K562 (cell line): ENCODE measurements around the gene GPR152. TPM values are rescaled to one million over a fixed set of nuclear protein-coding genes. Genes with fewer than 3 reads are reported as not detected.

Source experiments
- ATAC-seq: fragments of 200-7000 bp; cut with Tn5 transposase; 3 replicates; pipeline ENCODE4 v1.9.1; 2020; ENCODE audit warnings: moderate library complexity
- BruUV-seq: library from RNA; stranded (reverse); fragments of 400-500 nt; replicated peaks from 2 replicates; lab custom pipeline; 2021; lab: Mats Ljungman, UMichigan
- CTCF ChIA-PET: fragments of 300-600 bp; formaldehyde crosslinking; extraction: SDS; loops from one replicate; lab custom pipeline; 2021; ENCODE audit warnings: low intra/inter-chr PET ratio; lab: Yijun Ruan, JAX
- POLR2A ChIA-PET: fragments of 300-600, 350-650 bp; sonication (Branson Sonifier 250); formaldehyde crosslinking; extraction: SDS; loops from one replicate; lab custom pipeline; 2021; ENCODE audit warnings: antibody characterized with exemption, inconsistent platforms; lab: Yijun Ruan, JAX
- DNase-seq, 4 experiments: peaks; one replicate each; pipeline versions ENCODE4 v3.0.0 to v3.0.0-alpha.2; 2011 to 2018; ENCODE audit warnings: low spot score in 3 of 4, mixed read lengths in 3 of 4; ENCODE audit errors: extremely low read depth in 1 of 4
- FAIRE-seq: peaks from 2 replicates; lab custom pipeline; 2011; peaks lifted over from hg19 to GRCh38; lab: Jason Lieb, UNC
- H2AFZ ChIP-seq: 2 replicates; pipeline ENCODE4 v1.6.0; 2011; ENCODE audit warnings: low read depth, low read length, control low read depth, inconsistent platforms
- H3K27ac ChIP-seq: fragments of 200-600 bp; 3 replicates; pipeline ENCODE4 v1.8.0; 2011; ENCODE audit warnings: low read depth, mild to moderate bottlenecking, control low read depth, inconsistent platforms, low read length, moderate library complexity, mixed read lengths; ENCODE audit errors: extremely low read depth
- H3K27me3 ChIP-seq, 2 experiments: fragments of 300-600 bp in 1 of 2; 2 replicates in 1 of 2; 3 replicates in 1 of 2; pipeline versions ENCODE4 v1.6.0 to v1.8.0; 2011; ENCODE audit warnings: inconsistent platforms in 2 of 2, low read length in 2 of 2, mild to moderate bottlenecking in 1 of 2, mixed read lengths in 1 of 2, moderate library complexity in 1 of 2; ENCODE audit not compliant: control insufficient read depth in 2 of 2, insufficient read depth in 2 of 2
- H3K36me3 ChIP-seq: fragments of 300-600 bp; 3 replicates; pipeline ENCODE4 v1.8.0; 2011; ENCODE audit warnings: mild to moderate bottlenecking, low read length, inconsistent platforms; ENCODE audit not compliant: control insufficient read depth, insufficient read depth
- H3K4me1 ChIP-seq, 2 experiments: fragments of 200-600 bp in 1 of 2; replicated peaks in 1 of 2; 2 replicates in 1 of 2; 3 replicates in 1 of 2; pipeline versions ENCODE4 v1.5.1 to v1.8.0; 2011; ENCODE audit warnings: inconsistent platforms in 2 of 2, low read length in 2 of 2, mild to moderate bottlenecking in 1 of 2, mixed read lengths in 1 of 2, moderate library complexity in 1 of 2; ENCODE audit not compliant: control insufficient read depth in 2 of 2, insufficient read depth in 2 of 2
- H3K4me2 ChIP-seq: 2 replicates; pipeline ENCODE4 v1.6.1; 2011; ENCODE audit warnings: low read length, control low read depth, inconsistent platforms, mixed read lengths; ENCODE audit not compliant: insufficient read depth
- H3K4me3 ChIP-seq: fragments of 200-600 bp; sonication (generic), shearing (Covaris generic); 2 replicates; pipeline ENCODE4 v1.5.1; 2016; ENCODE audit warnings: control low read depth, inconsistent platforms
- H3K79me2 ChIP-seq: fragments of 200-600 bp; 3 replicates; pipeline ENCODE4 v1.8.0; 2011; ENCODE audit warnings: low read length, inconsistent platforms; ENCODE audit not compliant: control insufficient read depth, insufficient read depth
- H3K9ac ChIP-seq, 2 experiments: 2 replicates each; pipeline versions ENCODE4 v1.6.0 to v1.6.1; 2011; ENCODE audit warnings: low read depth in 2 of 2, low read length in 2 of 2, control low read depth in 1 of 2, inconsistent platforms in 1 of 2, mild to moderate bottlenecking in 1 of 2, mixed read lengths in 1 of 2; ENCODE audit not compliant: insufficient read depth in 1 of 2
- H3K9me1 ChIP-seq: one replicate; pipeline ENCODE4 v1.6.0; 2011; ENCODE audit warnings: inconsistent platforms, mild to moderate bottlenecking, low read length, moderate library complexity; ENCODE audit not compliant: control insufficient read depth, insufficient read depth
- H3K9me3 ChIP-seq: replicated peaks from 2 replicates; pipeline ENCODE4 v1.5.1; 2011; ENCODE audit warnings: low read depth, low read length, inconsistent platforms; ENCODE audit not compliant: control insufficient read depth, insufficient read depth
- H4K20me1 ChIP-seq: replicated peaks from 2 replicates; pipeline ENCODE4 v1.6.1; 2011; ENCODE audit warnings: low read length, inconsistent platforms, mixed read lengths; ENCODE audit not compliant: control insufficient read depth, insufficient read depth
- ARID2 ChIP-seq: fragments of 450-650 bp; IDR thresholded peaks from 2 replicates; pipeline ENCODE4 v1.6.1; 2017; ENCODE audit warnings: antibody characterized with exemption, mild to moderate bottlenecking
- CBFA2T2 ChIP-seq: fragments of 450-650 bp; conservative IDR thresholded peaks from 2 replicates; pipeline ENCODE4 v1.6.1; 2017; ENCODE audit warnings: mild to moderate bottlenecking
- DPF2 ChIP-seq: fragments of 450-650 bp; IDR thresholded peaks from 2 replicates; pipeline ENCODE4 v1.6.1; 2016
- ETV1 ChIP-seq: fragments of 450-650 bp; conservative IDR thresholded peaks from 2 replicates; pipeline ENCODE4 v1.6.1; 2016; ENCODE audit warnings: missing genetic modification characterization, control low read depth, low read depth, missing compliant biosample characterization
- KLF13 ChIP-seq: fragments of 450-650 bp; IDR thresholded peaks from 2 replicates; pipeline ENCODE4 v1.6.1; 2016; ENCODE audit warnings: missing genetic modification characterization, low read depth, mild to moderate bottlenecking, missing compliant biosample characterization, moderate library complexity, borderline replicate concordance
- PHB2 ChIP-seq: fragments of 450-650 bp; IDR thresholded peaks from 2 replicates; pipeline ENCODE4 v1.6.1; 2017; ENCODE audit warnings: low read depth
- PHTF2 ChIP-seq: fragments of 250-450 bp; sonication (Bioruptor Pico); IDR thresholded peaks from 2 replicates; pipeline ENCODE4 v1.5.0; 2021; ENCODE audit warnings: mild to moderate bottlenecking
- POU5F1 ChIP-seq: fragments of 150-350 bp; IDR thresholded peaks from 2 replicates; pipeline ENCODE4 v1.6.1; 2014; ENCODE audit warnings: borderline replicate concordance, low read length, low read depth, mild to moderate bottlenecking; ENCODE audit not compliant: partially characterized antibody
- TAL1 ChIP-seq: fragments of 450-650 bp; IDR thresholded peaks from 2 replicates; pipeline ENCODE4 v1.6.1; 2016; ENCODE audit warnings: mild to moderate bottlenecking
- TOE1 ChIP-seq, 2 experiments: fragments of 450-650 bp in 1 of 2; sonication (generic) in 1 of 2; formaldehyde crosslinking in 1 of 2; IDR thresholded peaks; 2 replicates each; pipeline versions ENCODE4 v1.7.1 to v1.8.0; 2016 to 2022; ENCODE audit warnings: borderline replicate concordance in 2 of 2, mild to moderate bottlenecking in 2 of 2, antibody characterized with exemption in 1 of 2, inconsistent platforms in 1 of 2, low read depth in 1 of 2, missing genetic modification reagents in 1 of 2, moderate library complexity in 1 of 2
- WHSC1 ChIP-seq: IDR thresholded peaks from one replicate; pipeline ENCODE4 v1.6.1; 2012; ENCODE audit warnings: low read length, control low read depth, inconsistent platforms
- ZKSCAN1 ChIP-seq: fragments of 150-350 bp; IDR thresholded peaks from 2 replicates; pipeline ENCODE4 v1.6.1; 2016; ENCODE audit warnings: low read depth, low read length
- ZNF175 ChIP-seq: fragments of 200-800 bp; sonication (Bioruptor generic); IDR thresholded peaks from 2 replicates; pipeline ENCODE4 v1.6.1; 2016; ENCODE audit warnings: low read depth, mild to moderate bottlenecking, missing genetic modification characterization, missing compliant biosample characterization
- ZNF197 ChIP-seq: fragments of 200-800 bp; sonication (Bioruptor generic); IDR thresholded peaks from 2 replicates; pipeline ENCODE4 v1.6.1; 2016; ENCODE audit warnings: low read depth, missing genetic modification characterization, missing compliant biosample characterization
- ZNF263 ChIP-seq: sonication (generic); formaldehyde crosslinking; IDR thresholded peaks from 2 replicates; pipeline ENCODE4 v1.8.0; 2022; ENCODE audit warnings: mild to moderate bottlenecking, missing genetic modification reagents, borderline replicate concordance
- ZNF274 ChIP-seq: IDR thresholded peaks from 2 replicates; pipeline ENCODE4 v1.6.1; 2011; ENCODE audit warnings: low read depth, mild to moderate bottlenecking, low read length, moderate library complexity, borderline replicate concordance
- ZNF384 ChIP-seq: IDR thresholded peaks from 2 replicates; pipeline ENCODE4 v1.6.1; 2012; ENCODE audit warnings: low read depth, low read length, improper control_type of control experiment
- WGBS: fragments of 100-300 bp; shearing (Covaris generic); methylation state at CpG from one replicate; pipeline ENCODE4 v1.1.6; 2016; ENCODE audit warnings: low coverage, mixed read lengths; ENCODE audit not compliant: insufficient coverage; ENCODE audit errors: missing lambda C conversion rate; 5-methylcytosine and 5-hydroxymethylcytosine counted together
- in situ Hi-C: fragments of 300-500 bp; cut with MboI; formaldehyde crosslinking; loops from 4 replicates; pipeline ENCODE4 v1.15.0; 2018; ENCODE audit warnings: inconsistent platforms, mixed read lengths
- intact Hi-C: fragments of 100-400 bp; cut with micrococcal nuclease; formaldehyde crosslinking; loops from 2 replicates; pipeline ENCODE4 v1.14.2; 2022
- polyA plus RNA-seq, 8 experiments: library from polyadenylated mRNA; depleted of rRNA in 4 of 8; stranded (reverse) in 5 of 8; unstranded in 3 of 8; fragments of >200 nt; fragmentation: Nextera tagmentation in 2 of 8; fragmentation: Illumina TruSeq in 1 of 8; extraction: Ambion mirVana in 2 of 8; extraction: Trizol in 1 of 8; gene quantifications; 2 replicates each; pipeline versions ENCODE4 v1.2.1 to v1.2.3, GENCODE V29; 2011 to 2014; ENCODE audit warnings: inconsistent platforms in 1 of 8, missing spikeins in 1 of 8
- total RNA-seq, 7 experiments: library from RNA; depleted of rRNA in 6 of 7; stranded (reverse); fragments of >200 nt in 6 of 7; fragmentation: Illumina TruSeq in 2 of 7; extraction: Trizol in 2 of 7; gene quantifications; 2 replicates each; pipeline versions ENCODE4 v1.2.1 to v1.2.3, GENCODE V29; 2011 to 2021; ENCODE audit warnings: low replicate concordance in 1 of 7
- TF ChIP-seq, protein P1 (sequence below): fragments of 200-800 bp; sonication (Bioruptor generic); IDR thresholded peaks from 2 replicates; pipeline ENCODE4 v1.6.1; 2017; ENCODE audit warnings: missing genetic modification characterization, missing compliant biosample characterization

Gene GPR152
- total and polyA plus RNA-seq, 9 of the 15 experiments (the other 6 are each of a cell fraction or from before 2014, with no cell fraction given): not detected

DNA sequence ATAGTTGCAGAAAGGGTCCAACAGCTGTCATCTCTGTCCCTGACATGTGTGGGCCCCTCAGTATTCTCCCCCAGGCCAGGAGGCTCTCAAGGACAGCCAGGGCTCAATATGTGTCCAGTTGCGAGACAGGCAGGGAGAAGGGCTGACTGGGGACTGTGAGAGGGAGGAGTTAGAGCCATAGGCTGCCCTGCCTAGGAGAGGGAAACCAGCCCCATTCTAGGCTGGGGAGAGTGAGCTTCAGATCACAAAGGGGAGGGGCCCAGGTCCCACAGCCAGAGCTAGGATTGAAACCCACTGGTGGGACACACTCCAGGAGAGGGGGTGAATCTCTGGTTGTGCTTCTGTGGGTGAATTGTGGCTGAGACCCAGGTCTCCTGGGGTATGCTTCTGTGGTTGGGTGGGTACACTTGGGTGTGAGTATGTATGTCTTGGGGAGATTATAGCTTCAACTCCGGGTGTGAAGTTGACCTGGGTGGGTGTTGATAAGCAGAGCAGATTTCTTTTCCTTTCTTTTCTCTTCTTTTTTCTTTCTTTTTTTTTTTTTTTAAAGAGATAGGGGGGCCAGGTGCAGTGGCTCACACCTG lies 39.2 kb downstream of the GPR152 start:
- ATAC-seq (peak; percentile 77), FAIRE-seq (peak; percentile 83), DNase-seq (peak in 2 of 4 experiments; percentile 37 to 55)
- no TSS peak for BruUV-seq
- CTCF ChIA-PET: no interaction called here
- H3K9me1 ChIP-seq: no peaks in the 10 kb centered on the region
- no peaks in the 10 kb centered on the region for H3K9me3 ChIP-seq
- intact Hi-C loops (no loop called here), in situ Hi-C loops (no loop called here)
- POLR2A ChIA-PET: interaction anchor here (0.5 to 3.0 kb wide), 8 partner anchors 9 to 94 kb away, joined by 3 to 19 read pairs (median 4); partner anchors contain the start of genes PPP1CA and RPS6KB2
- no peaks in the 10 kb centered on the region for H3K27me3 ChIP-seq
- H3K9ac ChIP-seq: peak overlapping the region in 1 of 2 experiments; percentile 68; a peak in 1 of 4 replicates
- H3K4me1 ChIP-seq: peaks cover 21 to 65% of the 10 kb centered on the region in 2 experiments
- no peak overlapping the region for H3K4me3 ChIP-seq
- H2AFZ ChIP-seq: peak overlapping the region; percentile 32; the same call in 1 of the 2 replicates
- H4K20me1 ChIP-seq: no peaks in the 10 kb centered on the region; the same call in 1 of the 2 replicates
- 10% methylated on average over 2 of the region's 2 CpGs for WGBS
- no peaks in the 10 kb centered on the region for H3K36me3 ChIP-seq
- H3K79me2 ChIP-seq: no peaks in the 10 kb centered on the region
- no peak overlapping the region; the same call in 2 of the 3 replicates for H3K27ac ChIP-seq
- peak overlapping the region; percentile 25 for H3K4me2 ChIP-seq
- no peak for TF ChIP-seq ZKSCAN1
- 0 out of 2 replicates have a peak, but pooled peaks have one; percentile 24 for TF ChIP-seq ZNF384
- 0 out of 2 replicates have a peak, but pooled peaks have one; percentile 33 for TF ChIP-seq DPF2
- no peak for TF ChIP-seq KLF13 (tag)
- TF ChIP-seq, protein P1, sequence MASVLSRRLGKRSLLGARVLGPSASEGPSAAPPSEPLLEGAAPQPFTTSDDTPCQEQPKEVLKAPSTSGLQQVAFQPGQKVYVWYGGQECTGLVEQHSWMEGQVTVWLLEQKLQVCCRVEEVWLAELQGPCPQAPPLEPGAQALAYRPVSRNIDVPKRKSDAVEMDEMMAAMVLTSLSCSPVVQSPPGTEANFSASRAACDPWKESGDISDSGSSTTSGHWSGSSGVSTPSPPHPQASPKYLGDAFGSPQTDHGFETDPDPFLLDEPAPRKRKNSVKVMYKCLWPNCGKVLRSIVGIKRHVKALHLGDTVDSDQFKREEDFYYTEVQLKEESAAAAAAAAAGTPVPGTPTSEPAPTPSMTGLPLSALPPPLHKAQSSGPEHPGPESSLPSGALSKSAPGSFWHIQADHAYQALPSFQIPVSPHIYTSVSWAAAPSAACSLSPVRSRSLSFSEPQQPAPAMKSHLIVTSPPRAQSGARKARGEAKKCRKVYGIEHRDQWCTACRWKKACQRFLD (CRISPR knock-in tag): no peak
- TF ChIP-seq ZNF274: no peak
- TF ChIP-seq TOE1 (IDR thresholded peaks at IDR 0.05; ENCODE audit: borderline replicate concordance): no peak
- no peak for TF ChIP-seq TOE1 (CRISPR knock-in tag; IDR thresholded peaks at IDR 0.05; ENCODE audit: borderline replicate concordance, low read depth)
- TF ChIP-seq PHB2: no peak
- no peak for TF ChIP-seq WHSC1
- peak; percentile 27; the same call in 1 of the 2 replicates for TF ChIP-seq CBFA2T2
- no peak for TF ChIP-seq POU5F1
- TF ChIP-seq ZNF175 (CRISPR knock-in tag): no peak
- TF ChIP-seq PHTF2 (CRISPR knock-in tag): no peak
- TF ChIP-seq ARID2: no peak
- no peak for TF ChIP-seq ZNF263
- TF ChIP-seq ZNF197 (CRISPR knock-in tag): no peak
- peak; percentile 31; the same call in 1 of the 2 replicates for TF ChIP-seq TAL1
- TF ChIP-seq ETV1 (tag): no peak
